Endometrial microvascular endothelial cells (primary cell): ENCODE measurements around the gene MYLK2. TPM values are rescaled to one million over a fixed set of nuclear protein-coding genes. Genes with fewer than 3 reads are reported as not detected.

ENCODE experiments used
- in situ Hi-C: cut with HindIII; loops from 2 replicates; pipeline ENCODE4 v1.10.0; 2017; ENCODE audit warnings: low sequenced_read_pairs, low pct_unique_long_range_greater_than_20kb; ENCODE audit errors: inconsistent ontology term
- total RNA-seq: library from RNA; depleted of rRNA; stranded (reverse); fragments of >200 nt; gene quantifications from one replicate; pipeline ENCODE4 v1.2.3, GENCODE V29; 2015; ENCODE audit errors: inconsistent ontology term

MYLK2 gene
- 1.0 TPM for total RNA-seq

- in situ Hi-C loops = no loop called here
Measured at GRCh38 chr20:31819083-31819784, at the start of gene MYLK2. MYLK2 (plus strand) TSS chr20:31819356; CDS start chr20:31819581, 225 bp downstream.

DNA sequence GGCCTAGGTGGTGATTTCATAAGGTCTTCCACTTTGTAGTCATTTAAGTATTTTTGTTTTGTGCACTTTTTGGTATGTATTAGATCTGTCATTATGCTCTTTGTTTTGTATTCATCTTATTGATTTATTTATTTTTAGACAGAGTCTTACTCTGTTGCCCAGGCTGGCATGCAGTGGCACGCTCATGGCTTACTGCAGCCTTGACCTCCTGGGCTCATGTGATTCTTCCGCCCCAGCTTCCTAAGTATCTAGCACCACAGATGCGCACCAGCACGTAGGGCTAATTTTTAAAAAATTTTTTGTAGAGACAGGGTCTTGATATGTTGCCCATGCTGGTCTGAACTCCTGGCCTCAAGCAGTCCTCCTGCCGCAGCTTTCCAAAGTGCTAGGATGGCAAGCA lies 49.5 kb upstream of the MYLK2 start:
- in situ Hi-C loops = no loop called here

DNA sequence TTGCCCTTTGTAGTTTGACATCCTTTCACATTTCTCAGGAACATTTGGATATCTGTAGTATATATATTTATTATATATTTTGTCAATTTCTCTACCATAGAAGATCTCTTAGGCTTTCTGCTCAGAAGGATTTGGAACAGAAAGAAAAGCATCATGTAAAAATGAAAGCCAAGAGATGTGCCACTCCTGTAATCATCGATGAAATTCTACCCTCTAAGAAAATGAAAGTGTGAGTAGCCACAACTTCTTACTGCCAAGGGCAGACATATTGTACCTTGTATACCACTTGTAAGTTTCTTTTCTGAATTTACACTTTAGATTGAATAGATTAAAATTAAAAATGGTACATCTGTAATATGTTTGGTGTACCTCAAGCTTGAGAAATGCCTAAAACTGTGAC lies 48.9 kb upstream of the MYLK2 start:
- in situ Hi-C loops = no loop called here

- in situ Hi-C loops = no loop called here
Measured at GRCh38 chr20:31774408-31774807, 44.7 kb upstream of the MYLK2 start.

DNA sequence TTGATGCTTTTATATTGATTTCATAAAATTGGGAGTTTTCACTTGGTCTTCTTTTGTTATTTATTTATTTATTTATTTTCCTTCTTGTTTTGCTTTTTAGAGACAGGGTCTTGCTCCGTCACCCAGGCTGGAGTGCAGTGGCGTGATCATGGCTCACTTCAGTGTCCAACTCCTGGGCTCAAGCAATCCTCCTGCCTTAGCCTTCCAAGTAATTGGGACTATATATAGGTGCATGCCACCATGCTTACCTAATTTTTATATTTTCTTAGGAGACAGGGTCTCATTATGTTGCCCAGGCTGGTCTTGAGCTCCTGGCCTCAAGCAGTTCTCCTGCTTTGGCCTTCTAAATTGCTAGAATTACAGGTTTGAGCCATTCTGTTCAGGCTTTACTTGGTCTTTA lies 38.3 kb upstream of the MYLK2 start:
- in situ Hi-C loops = no loop called here

DNA sequence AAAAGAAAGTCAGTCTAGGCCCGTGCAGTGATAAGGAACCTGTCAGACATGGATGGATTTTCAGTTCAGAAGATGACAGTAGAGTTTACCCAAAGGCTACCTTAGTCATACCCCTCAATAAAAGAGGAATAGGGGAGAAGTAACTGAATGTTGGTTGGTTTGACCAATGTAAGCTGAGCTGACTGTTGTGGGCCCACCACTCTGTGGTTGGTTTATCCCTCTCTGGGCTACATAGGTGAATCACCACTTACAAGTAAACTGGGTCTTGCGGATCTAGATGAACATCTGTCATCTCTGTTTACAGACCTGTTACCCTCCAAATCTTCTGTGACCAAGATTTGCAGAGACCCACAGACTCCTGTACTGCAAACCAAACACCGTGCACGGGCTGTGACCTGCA lies 37.2 kb upstream of the MYLK2 start:
- in situ Hi-C loops = no loop called here

- in situ Hi-C loops = no loop called here
Measured at GRCh38 chr20:31784354-31785044, 34.7 kb upstream of the MYLK2 start.

- in situ Hi-C loops = no loop called here
Measured at GRCh38 chr20:31785089-31785488, 34.1 kb upstream of the MYLK2 start.

GRCh38 chr20:31788578-31788977 lies 30.6 kb upstream of the MYLK2 start:
- in situ Hi-C loops = no loop called here

- in situ Hi-C loops = no loop called here
Measured at GRCh38 chr20:31790401-31790800, 28.8 kb upstream of the MYLK2 start.

GRCh38 chr20:31797364-31797763 lies 21.8 kb upstream of the MYLK2 start:
- in situ Hi-C loops = no loop called here

GRCh38 chr20:31801508-31801907 lies 17.6 kb upstream of the MYLK2 start:
- in situ Hi-C loops = no loop called here

DNA sequence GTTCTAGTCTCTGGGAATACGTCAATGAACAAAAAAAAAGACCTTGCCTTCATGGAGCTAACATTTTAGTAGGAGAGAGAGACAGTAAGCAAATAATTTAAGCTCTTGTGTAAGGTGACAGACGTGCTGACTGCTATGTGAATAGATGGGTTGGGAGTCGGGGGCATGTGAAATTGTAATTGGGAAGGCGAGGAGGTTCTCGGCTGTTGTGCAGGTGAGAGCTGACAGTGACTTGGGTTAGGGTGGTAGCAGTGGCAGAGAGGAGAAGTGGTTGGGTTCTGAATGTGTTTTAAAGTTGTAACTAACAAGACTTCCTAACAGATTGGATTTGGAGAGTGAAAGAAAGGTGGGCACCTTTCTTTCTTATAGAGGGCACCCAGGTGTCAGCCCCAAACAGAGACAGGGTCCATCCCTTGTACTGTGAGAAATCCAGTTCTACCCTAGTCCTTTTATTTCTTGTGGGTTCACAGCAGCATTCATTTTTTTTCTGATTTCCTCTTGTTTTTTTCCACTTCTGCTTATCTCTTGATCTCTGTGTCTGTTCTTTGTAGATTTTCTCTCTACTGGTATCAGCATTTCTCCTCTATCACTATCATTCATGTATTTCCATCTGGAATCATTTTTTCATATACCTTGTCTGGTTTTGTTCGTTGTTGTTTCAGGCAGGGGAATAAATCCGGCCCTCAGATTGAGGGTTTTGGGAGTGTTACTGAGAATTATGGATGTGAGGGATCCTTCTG lies 15.4 kb upstream of the MYLK2 start:
- in situ Hi-C loops = no loop called here

DNA sequence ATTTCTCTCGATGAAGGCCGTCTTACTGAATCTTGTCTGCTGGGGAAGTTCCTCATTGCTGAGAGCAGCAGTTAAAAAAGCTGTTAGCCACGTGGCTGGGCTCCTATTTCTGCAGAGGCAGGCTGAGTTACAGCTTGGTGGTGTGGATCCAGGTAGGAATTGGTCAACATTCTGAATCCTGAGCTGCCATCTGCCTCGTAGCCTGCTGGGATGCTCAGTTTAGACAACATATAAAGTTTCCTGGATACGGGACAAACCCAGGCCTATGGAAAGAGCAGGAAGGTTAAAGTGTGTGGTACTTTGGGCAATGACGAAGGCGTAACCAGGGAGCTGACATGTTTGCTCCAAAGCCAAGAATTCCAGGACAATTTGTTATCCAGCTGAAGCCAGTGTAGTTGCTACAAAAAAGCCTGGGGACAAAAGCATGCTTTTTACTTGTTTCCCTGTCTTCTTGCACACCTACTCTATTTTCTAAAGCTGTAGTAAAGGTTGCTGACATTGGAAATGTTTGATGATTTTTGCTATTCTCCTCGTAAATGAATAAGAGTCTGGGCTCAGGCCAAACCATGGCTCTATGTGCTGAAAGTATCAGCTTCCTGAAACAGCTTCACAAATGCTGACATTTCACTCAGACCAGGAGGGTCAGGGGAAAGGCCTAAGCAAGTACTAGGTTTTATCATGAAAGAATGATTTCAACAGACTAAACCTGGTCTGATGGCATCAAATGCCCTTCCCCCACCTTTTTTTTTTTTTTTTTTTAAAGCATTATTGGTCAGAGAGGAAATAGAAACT lies 12.4 kb upstream of the MYLK2 start:
- in situ Hi-C loops = no loop called here

- in situ Hi-C loops = no loop called here
Measured at GRCh38 chr20:31808481-31808880, 10.7 kb upstream of the MYLK2 start.

DNA sequence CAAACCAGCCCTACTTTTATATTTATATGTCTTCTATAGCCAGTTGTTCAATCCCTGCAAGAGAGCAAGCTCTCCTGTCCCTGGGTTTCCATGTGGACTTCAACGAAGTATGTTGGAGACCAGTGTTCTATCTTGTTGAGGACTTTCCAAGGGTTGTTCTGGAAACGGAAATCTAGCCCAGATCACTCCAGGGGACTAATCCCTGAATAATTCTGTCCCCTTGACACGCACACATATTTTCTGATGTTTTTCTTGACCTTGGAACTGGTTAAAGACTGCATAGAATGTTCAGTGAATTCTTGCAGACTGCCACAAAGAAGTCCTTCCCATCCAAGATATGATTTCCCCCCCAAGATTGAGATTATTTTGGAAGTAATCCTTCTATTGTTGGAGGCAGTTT lies 9.5 kb upstream of the MYLK2 start:
- in situ Hi-C loops = no loop called here

DNA sequence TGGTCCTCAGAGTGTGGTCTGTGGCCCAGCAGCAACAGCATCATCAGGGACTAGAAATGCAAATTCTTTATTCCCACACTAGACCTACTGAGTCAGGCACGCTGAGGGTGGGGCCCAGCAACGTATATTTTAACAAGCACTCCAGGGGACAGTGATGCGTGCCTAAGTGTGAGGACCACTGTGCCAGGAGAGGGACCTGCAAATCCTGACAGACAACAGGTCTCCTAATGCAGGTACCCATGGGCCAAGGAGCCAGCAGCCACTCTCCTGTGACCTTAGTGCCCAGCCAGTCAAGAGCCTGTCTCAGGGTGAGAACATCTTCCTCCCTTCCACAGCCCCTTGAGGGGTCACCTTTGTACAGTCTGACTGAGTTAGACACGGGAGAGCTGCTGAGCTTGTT lies 8.0 kb upstream of the MYLK2 start:
- in situ Hi-C loops = no loop called here

DNA sequence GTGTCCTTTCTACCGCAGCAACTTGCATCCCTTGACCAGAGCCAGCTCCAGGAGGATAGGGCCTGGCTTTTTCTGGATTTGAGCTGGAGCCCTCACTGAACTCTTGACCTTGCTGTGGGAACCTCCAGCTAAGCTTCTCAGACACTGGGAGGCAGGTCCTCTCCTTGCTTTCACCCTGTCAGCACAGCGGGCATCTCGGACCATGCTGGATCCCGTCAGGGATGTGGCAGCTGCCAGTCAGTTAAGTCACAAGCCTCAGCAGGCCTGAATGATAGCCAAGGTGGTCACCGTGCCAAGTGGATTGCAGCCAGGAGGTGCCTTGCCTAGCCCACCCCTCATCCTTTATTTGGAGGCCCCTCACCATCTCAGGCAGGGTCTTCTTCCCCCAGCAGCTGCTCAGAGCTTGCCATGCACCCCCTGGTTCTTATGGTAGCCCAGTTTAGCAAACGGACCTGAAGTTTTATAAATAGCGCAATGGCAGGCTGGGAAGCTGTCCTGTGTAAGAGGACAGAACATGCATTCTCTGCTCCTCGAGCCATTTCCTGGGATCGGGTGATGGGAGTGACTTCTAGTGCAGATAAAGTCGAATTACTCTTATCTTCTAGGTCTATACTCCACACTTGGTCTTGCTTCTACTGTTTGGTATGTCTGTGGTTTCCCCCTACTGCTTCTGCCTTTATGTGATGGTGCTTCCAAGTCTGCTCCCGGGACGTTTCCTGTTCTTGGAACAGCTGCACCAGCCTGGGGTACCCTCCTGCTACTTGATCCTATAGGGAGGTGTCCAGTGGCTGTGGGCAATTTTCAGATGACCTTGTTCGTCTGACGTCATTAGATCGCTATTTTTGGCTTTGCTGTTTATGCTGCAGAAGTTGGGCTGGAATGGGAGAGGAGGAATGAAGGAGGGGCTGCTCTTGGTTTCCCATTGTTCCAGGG lies 7.1 kb upstream of the MYLK2 start:
- in situ Hi-C loops = no loop called here
